ENCODE results near the gene GRM8.

DNA sequence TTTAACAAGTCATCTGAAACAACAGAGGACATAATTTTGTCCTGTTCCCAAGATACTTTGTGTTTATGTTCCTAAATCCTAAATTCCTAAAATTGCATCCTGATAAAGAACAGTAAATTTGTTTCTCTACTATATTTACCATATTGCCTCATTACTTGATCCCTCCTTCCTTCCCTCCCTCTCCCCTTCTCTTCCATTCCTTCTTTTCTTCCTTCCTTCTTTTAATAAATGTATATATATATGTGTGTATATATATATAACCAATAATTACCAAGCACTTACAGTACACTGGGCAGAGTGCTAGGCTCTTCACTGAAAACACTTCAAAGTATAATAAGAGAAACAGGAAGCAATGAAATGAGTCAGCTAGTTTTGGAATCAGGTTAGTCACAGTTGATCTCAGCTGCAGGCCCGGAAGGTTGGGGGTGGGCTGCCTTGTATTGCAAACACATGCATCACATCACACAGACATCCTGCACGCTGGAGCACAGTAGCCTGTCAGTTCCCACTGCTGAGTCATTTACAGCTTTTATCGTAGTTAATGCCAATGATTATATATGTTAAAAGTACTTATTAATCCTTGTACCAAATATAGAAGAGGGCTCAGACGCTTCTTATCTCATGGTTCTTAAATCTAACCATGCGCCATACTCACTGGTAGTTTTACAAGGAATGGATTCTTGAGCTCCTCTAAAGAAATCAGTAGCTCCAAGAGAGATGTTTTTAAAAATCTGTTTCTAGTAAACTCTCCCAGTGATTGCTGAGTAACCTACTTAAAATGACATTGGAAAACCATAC, 551.7 kb downstream of the GRM8 start:
- TF ChIP-seq, protein P1, sequence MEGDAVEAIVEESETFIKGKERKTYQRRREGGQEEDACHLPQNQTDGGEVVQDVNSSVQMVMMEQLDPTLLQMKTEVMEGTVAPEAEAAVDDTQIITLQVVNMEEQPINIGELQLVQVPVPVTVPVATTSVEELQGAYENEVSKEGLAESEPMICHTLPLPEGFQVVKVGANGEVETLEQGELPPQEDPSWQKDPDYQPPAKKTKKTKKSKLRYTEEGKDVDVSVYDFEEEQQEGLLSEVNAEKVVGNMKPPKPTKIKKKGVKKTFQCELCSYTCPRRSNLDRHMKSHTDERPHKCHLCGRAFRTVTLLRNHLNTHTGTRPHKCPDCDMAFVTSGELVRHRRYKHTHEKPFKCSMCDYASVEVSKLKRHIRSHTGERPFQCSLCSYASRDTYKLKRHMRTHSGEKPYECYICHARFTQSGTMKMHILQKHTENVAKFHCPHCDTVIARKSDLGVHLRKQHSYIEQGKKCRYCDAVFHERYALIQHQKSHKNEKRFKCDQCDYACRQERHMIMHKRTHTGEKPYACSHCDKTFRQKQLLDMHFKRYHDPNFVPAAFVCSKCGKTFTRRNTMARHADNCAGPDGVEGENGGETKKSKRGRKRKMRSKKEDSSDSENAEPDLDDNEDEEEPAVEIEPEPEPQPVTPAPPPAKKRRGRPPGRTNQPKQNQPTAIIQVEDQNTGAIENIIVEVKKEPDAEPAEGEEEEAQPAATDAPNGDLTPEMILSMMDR (IDR thresholded peaks at IDR 0.05) = no peak
- TF ChIP-seq POLR2AphosphoS5 (IDR thresholded peaks at IDR 0.05; ENCODE audit: low read depth, low read length) (no peak), SIN3A (IDR thresholded peaks at IDR 0.05; ENCODE audit: borderline replicate concordance, insufficient read depth, low read depth, low read length) (no peak)
